ENCODE data around the gene RAD17. TPM values are rescaled to one million over a fixed set of nuclear protein-coding genes. Genes with fewer than 3 reads are reported as not detected.

RAD17 gene
- total RNA-seq, 4 donors from 2014 or later = 6.1 to 35.1 (median 15.1) TPM

GRCh38 chr5:69359699-69360098 is 9.9 kb upstream of the RAD17 start:
- no peaks in the 10 kb centered on the region for H3K36me3 ChIP-seq
- TF ChIP-seq CTCF (IDR thresholded peaks at IDR 0.05) = no peak
- TF ChIP-seq POLR2A (IDR thresholded peaks at IDR 0.05) = no peak
- H3K4me3 ChIP-seq = no peak overlapping the region
- no peaks in the 10 kb centered on the region for H3K27me3 ChIP-seq
- no peak for DNase-seq
- H3K27ac ChIP-seq = no peak overlapping the region
- intact Hi-C loops (cut with DNase I; ENCODE audit: low total_unique reads) = no loop called here
- H3K4me1 ChIP-seq = no peaks in the 10 kb centered on the region
- H3K9me3 ChIP-seq = no peaks in the 10 kb centered on the region

GRCh38 chr5:69360442-69360841 is 9.2 kb upstream of the RAD17 start:
- H3K36me3 ChIP-seq = no peaks in the 10 kb centered on the region
- no peaks in the 10 kb centered on the region for H3K4me1 ChIP-seq
- intact Hi-C loops (cut with DNase I; ENCODE audit: low total_unique reads) = no loop called here
- no peak overlapping the region for H3K27ac ChIP-seq
- H3K27me3 ChIP-seq = no peaks in the 10 kb centered on the region
- H3K9me3 ChIP-seq = no peaks in the 10 kb centered on the region
- no peak overlapping the region for H3K4me3 ChIP-seq
- DNase-seq = no peak
- TF ChIP-seq CTCF (IDR thresholded peaks at IDR 0.05) (no peak), POLR2A (IDR thresholded peaks at IDR 0.05) (no peak)

GRCh38 chr5:69364414-69364813 is 5.2 kb upstream of the RAD17 start:
- H3K4me3 ChIP-seq = no peak overlapping the region
- TF ChIP-seq POLR2A (IDR thresholded peaks at IDR 0.05) = no peak
- TF ChIP-seq CTCF (IDR thresholded peaks at IDR 0.05) = no peak
- no peaks in the 10 kb centered on the region for H3K9me3 ChIP-seq
- no peak overlapping the region for H3K27ac ChIP-seq
- H3K36me3 ChIP-seq = no peaks in the 10 kb centered on the region
- no peaks in the 10 kb centered on the region for H3K27me3 ChIP-seq
- no peaks in the 10 kb centered on the region for H3K4me1 ChIP-seq
- intact Hi-C loops (cut with DNase I; ENCODE audit: low total_unique reads) = no loop called here
- DNase-seq = no peak

GRCh38 chr5:69364850-69365249 is 4.8 kb upstream of the RAD17 start:
- H3K4me3 ChIP-seq = no peak overlapping the region
- H3K9me3 ChIP-seq = no peaks in the 10 kb centered on the region
- intact Hi-C loops (cut with DNase I; ENCODE audit: low total_unique reads) = no loop called here
- H3K4me1 ChIP-seq = no peaks in the 10 kb centered on the region
- no peak for DNase-seq
- no peak overlapping the region for H3K27ac ChIP-seq
- no peak for TF ChIP-seq POLR2A (IDR thresholded peaks at IDR 0.05)
- H3K27me3 ChIP-seq = no peaks in the 10 kb centered on the region
- no peaks in the 10 kb centered on the region for H3K36me3 ChIP-seq

- TF ChIP-seq POLR2A (IDR thresholded peaks at IDR 0.05) = no peak
- TF ChIP-seq CTCF (IDR thresholded peaks at IDR 0.05) = no peak
- Histone ChIP-seq H3K4me1 (no peaks in the 10 kb centered on the region), H3K27me3 (no peaks in the 10 kb centered on the region), H3K4me3 (no peak overlapping the region), H3K36me3 (no peaks in the 10 kb centered on the region), H3K9me3 (no peaks in the 10 kb centered on the region), H3K27ac (no peak overlapping the region)
- intact Hi-C loops (cut with DNase I; ENCODE audit: low total_unique reads) = no loop called here
- DNase-seq = no peak
These were observed 1.8 kb upstream of the RAD17 start for GRCh38 chr5:69367697-69368279.

All from uterus (tissue), 4 donors.